ENCODE results near the gene MPHOSPH9. TPM values are rescaled to one million over a fixed set of nuclear protein-coding genes. Genes with fewer than 3 reads are reported as not detected.

MPHOSPH9 gene
- total and polyA plus RNA-seq, 2 donors (not counting 1 experiment from before 2014, with no cell fraction given): 17.2 to 50.5 TPM

DNA sequence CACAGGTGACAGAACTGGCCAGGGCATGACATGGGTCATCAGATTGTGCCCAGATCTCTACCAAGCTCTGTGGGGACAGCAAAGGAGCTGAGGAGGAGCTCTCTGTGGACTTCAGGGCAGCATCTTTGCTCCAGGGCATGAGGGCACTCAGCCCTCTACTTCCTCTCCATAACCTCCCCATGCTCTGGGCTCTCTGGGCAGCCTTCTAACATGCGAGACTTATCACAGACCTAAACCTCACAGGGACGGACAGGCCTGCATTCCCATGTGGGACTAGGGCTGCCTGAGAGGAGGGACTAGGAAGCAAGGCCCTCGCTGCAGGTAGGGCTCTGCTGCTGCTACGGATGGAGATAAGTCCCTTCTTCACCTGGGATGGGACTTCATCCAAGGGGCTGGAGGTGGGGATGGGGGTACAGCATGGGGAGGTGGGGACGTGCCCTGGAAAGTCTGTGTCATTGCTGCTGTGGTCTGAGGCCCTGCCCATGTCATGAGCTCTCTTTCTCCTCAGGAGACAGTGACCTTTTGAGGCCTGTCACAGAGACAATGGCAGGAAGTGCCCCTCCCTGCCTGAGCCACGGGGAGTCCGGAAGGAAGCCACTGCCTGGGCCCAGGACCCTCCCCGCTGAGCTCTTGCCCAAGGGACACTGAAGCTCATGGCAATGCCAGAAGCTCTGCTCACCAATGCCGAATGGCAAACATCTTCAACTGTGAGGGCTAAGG lies 126.1 kb downstream of the MPHOSPH9 start:
- Histone ChIP-seq H3K27me3 (ENCODE audit: control insufficient read depth, insufficient read depth, low read length) (no peaks in the 10 kb centered on the region), H3K4me3 (replicated peaks in 1 of 4; ENCODE audit: control extremely low read depth in 1 of 4, insufficient read depth in 1 of 4, low read depth in 3 of 4, low read length in 4 of 4) (no peak overlapping the region), H3K9me3 (ENCODE audit: control insufficient read depth, insufficient read depth, low read depth, low read length) (no peaks in the 10 kb centered on the region), H4K20me1 (ENCODE audit: control insufficient read depth, extremely low read depth, insufficient read depth, low read length) (no peaks in the 10 kb centered on the region), H3K79me2 (ENCODE audit: control insufficient read depth, insufficient read depth, low read length) (no peaks in the 10 kb centered on the region), H3K9ac (ENCODE audit: insufficient read depth, low read length) (no peak overlapping the region), H2AFZ (ENCODE audit: low read length) (no peak overlapping the region), H3K36me3 (ENCODE audit: control insufficient read depth, insufficient read depth, low read length) (peaks cover 8% of the 10 kb centered on the region), H3K27ac (ENCODE audit: insufficient read depth, low read length) (no peak overlapping the region), H3K4me2 (ENCODE audit: extremely low read depth, insufficient read depth, low read length) (no peak overlapping the region), H3K4me1 (ENCODE audit: control insufficient read depth, extremely low read depth, insufficient read depth, low read length) (peaks cover 3% of the 10 kb centered on the region)
- no peak for DNase-seq (ENCODE audit: low read depth in 2 of 2)
- TF ChIP-seq, protein P1, sequence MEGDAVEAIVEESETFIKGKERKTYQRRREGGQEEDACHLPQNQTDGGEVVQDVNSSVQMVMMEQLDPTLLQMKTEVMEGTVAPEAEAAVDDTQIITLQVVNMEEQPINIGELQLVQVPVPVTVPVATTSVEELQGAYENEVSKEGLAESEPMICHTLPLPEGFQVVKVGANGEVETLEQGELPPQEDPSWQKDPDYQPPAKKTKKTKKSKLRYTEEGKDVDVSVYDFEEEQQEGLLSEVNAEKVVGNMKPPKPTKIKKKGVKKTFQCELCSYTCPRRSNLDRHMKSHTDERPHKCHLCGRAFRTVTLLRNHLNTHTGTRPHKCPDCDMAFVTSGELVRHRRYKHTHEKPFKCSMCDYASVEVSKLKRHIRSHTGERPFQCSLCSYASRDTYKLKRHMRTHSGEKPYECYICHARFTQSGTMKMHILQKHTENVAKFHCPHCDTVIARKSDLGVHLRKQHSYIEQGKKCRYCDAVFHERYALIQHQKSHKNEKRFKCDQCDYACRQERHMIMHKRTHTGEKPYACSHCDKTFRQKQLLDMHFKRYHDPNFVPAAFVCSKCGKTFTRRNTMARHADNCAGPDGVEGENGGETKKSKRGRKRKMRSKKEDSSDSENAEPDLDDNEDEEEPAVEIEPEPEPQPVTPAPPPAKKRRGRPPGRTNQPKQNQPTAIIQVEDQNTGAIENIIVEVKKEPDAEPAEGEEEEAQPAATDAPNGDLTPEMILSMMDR (conservative IDR thresholded peaks at IDR 0.05 in 1 of 2, IDR thresholded peaks at IDR 0.05 in 1 of 2; ENCODE audit: low read depth in 1 of 2, low read length in 2 of 2): no peak

DNA sequence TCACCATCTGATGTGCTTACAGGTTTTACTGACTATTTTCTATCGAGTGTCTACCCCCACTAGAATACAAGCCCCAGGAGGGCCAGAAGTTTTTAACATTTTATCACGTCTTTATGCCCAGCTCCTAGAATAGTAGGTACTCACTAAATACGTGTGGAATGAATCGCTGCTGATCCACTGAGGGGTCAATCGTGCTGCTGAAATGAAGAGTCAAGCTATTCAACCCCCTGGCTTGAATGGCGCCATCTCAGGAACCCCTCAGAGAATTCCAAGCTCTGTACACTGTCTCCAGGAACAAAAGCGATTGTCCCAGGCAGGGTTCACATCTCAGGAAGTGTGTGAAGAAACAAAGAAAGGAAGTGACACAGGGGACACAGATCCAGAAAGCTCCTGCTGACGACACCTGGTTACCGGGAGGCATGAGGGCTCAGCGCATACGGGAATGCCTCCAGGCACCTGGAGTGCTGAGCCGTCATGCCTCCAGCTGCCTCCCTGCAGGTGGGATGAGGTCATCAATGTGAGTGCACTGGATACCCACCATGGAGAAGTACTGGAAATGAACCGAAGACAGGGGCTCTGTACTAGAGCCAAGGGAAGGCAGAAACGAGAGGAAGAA lies 127.6 kb downstream of the MPHOSPH9 start:
- Histone ChIP-seq H4K20me1 (ENCODE audit: control insufficient read depth, extremely low read depth, insufficient read depth, low read length) (no peaks in the 10 kb centered on the region), H3K4me1 (ENCODE audit: control insufficient read depth, extremely low read depth, insufficient read depth, low read length) (peaks cover 3% of the 10 kb centered on the region), H3K79me2 (ENCODE audit: control insufficient read depth, insufficient read depth, low read length) (no peaks in the 10 kb centered on the region), H3K27ac (ENCODE audit: insufficient read depth, low read length) (no peak overlapping the region), H3K4me2 (ENCODE audit: extremely low read depth, insufficient read depth, low read length) (no peak overlapping the region), H2AFZ (ENCODE audit: low read length) (no peak overlapping the region), H3K4me3 (replicated peaks in 1 of 4; ENCODE audit: control extremely low read depth in 1 of 4, insufficient read depth in 1 of 4, low read depth in 3 of 4, low read length in 4 of 4) (no peak overlapping the region), H3K9ac (ENCODE audit: insufficient read depth, low read length) (no peak overlapping the region), H3K27me3 (ENCODE audit: control insufficient read depth, insufficient read depth, low read length) (no peaks in the 10 kb centered on the region), H3K9me3 (ENCODE audit: control insufficient read depth, insufficient read depth, low read depth, low read length) (no peaks in the 10 kb centered on the region), H3K36me3 (ENCODE audit: control insufficient read depth, insufficient read depth, low read length) (peaks cover 8% of the 10 kb centered on the region)
- TF ChIP-seq, protein P1 (conservative IDR thresholded peaks at IDR 0.05 in 1 of 2, IDR thresholded peaks at IDR 0.05 in 1 of 2; ENCODE audit: low read depth in 1 of 2, low read length in 2 of 2): no peak
- TF ChIP-seq EZH2 (IDR thresholded peaks at IDR 0.05; ENCODE audit: low read length, missing control alignments): no peak
- no peak for DNase-seq (ENCODE audit: low read depth in 2 of 2)

DNA sequence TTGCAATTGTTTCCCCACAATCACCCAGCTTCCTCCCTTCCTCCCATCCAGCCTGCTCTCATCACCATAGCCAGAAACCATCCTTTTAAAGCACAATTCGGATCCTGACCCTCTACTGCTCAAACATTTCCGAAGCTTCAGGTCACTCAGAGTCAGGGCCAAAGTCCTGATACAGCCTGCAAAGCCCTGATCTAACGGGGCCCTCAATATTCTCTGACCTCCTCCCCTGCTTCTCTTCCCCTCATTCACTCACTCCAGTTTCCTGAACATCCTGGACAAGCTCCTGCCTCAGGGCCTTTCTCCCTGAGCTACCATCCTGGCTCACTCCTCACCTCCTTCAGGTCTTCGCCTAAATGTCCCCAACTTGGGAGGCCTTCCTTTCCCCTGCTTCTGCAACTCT lies 128.1 kb downstream of the MPHOSPH9 start:
- Histone ChIP-seq H3K27ac (ENCODE audit: insufficient read depth, low read length) (no peak overlapping the region), H2AFZ (ENCODE audit: low read length) (no peak overlapping the region), H3K9me3 (ENCODE audit: control insufficient read depth, insufficient read depth, low read depth, low read length) (no peaks in the 10 kb centered on the region), H3K4me1 (ENCODE audit: control insufficient read depth, extremely low read depth, insufficient read depth, low read length) (peaks cover 3% of the 10 kb centered on the region), H3K4me2 (ENCODE audit: extremely low read depth, insufficient read depth, low read length) (no peak overlapping the region), H3K9ac (ENCODE audit: insufficient read depth, low read length) (no peak overlapping the region), H3K36me3 (ENCODE audit: control insufficient read depth, insufficient read depth, low read length) (peaks cover 8% of the 10 kb centered on the region), H3K4me3 (replicated peaks in 1 of 4; ENCODE audit: control extremely low read depth in 1 of 4, insufficient read depth in 1 of 4, low read depth in 3 of 4, low read length in 4 of 4) (no peak overlapping the region), H3K27me3 (ENCODE audit: control insufficient read depth, insufficient read depth, low read length) (no peaks in the 10 kb centered on the region), H3K79me2 (ENCODE audit: control insufficient read depth, insufficient read depth, low read length) (no peaks in the 10 kb centered on the region), H4K20me1 (ENCODE audit: control insufficient read depth, extremely low read depth, insufficient read depth, low read length) (no peaks in the 10 kb centered on the region)
- no peak for TF ChIP-seq EZH2 (IDR thresholded peaks at IDR 0.05; ENCODE audit: low read length, missing control alignments)
- TF ChIP-seq, protein P1 (conservative IDR thresholded peaks at IDR 0.05 in 1 of 2, IDR thresholded peaks at IDR 0.05 in 1 of 2; ENCODE audit: low read depth in 1 of 2, low read length in 2 of 2): no peak
- DNase-seq (ENCODE audit: low read depth in 2 of 2): no peak

Other genes with a start within 250 kb of the MPHOSPH9 start
- 4.4 and 6.6 TPM in 2 replicates for gene PITPNM2, start 82.1 kb downstream of the MPHOSPH9 start, total RNA-seq
- gene PITPNM2, start 82.1 kb downstream of the MPHOSPH9 start, polyA plus RNA-seq: 2.2 and 4.9 TPM in 2 replicates
- gene MTRFR, start 295 bp upstream of the MPHOSPH9 start, total RNA-seq: 10.8 and 17.5 TPM in 2 replicates
- gene MTRFR, start 295 bp upstream of the MPHOSPH9 start, polyA plus RNA-seq: 9.5 and 10.4 TPM in 2 replicates
- gene CDK2AP1, start 38.7 kb upstream of the MPHOSPH9 start, total RNA-seq: 97.8 and 173 TPM in 2 replicates
- gene CDK2AP1, start 38.7 kb upstream of the MPHOSPH9 start, polyA plus RNA-seq: 450 and 701 TPM in 2 replicates
- 20.8 and 21.8 TPM in 2 replicates for gene SBNO1, start 131.7 kb upstream of the MPHOSPH9 start, total RNA-seq
- gene SBNO1, start 131.7 kb upstream of the MPHOSPH9 start, polyA plus RNA-seq: 15.6 and 16.1 TPM in 2 replicates
- gene KMT5A, start 151.0 kb upstream of the MPHOSPH9 start, total RNA-seq: 39.8 and 56.1 TPM in 2 replicates
- 42.9 and 52.6 TPM in 2 replicates for gene KMT5A, start 151.0 kb upstream of the MPHOSPH9 start, polyA plus RNA-seq
- 3.1 and 4.5 TPM in 2 replicates for gene RILPL2, start 203.5 kb upstream of the MPHOSPH9 start, total RNA-seq
- 3.5 and 3.7 TPM in 2 replicates for gene RILPL2, start 203.5 kb upstream of the MPHOSPH9 start, polyA plus RNA-seq
- 18.5 and 20.8 TPM in 2 replicates for gene SNRNP35, start 225.0 kb upstream of the MPHOSPH9 start, total RNA-seq
- gene SNRNP35, start 225.0 kb upstream of the MPHOSPH9 start, polyA plus RNA-seq: 16.1 and 21.5 TPM in 2 replicates